HEK293 (cell line): ENCODE measurements around the gene CRTC3.
A peak's percentile ranks its signal among the peaks of the same experiment; 100 is the strongest.

Source experiments
- BCL11A ChIP-seq: fragments of 450-650 bp; formaldehyde crosslinking; IDR thresholded peaks from 2 replicates; pipeline ENCODE4 v1.5.1; 2016; ENCODE audit warnings: low read depth, missing biosample characterization, missing genetic modification characterization
- BCL6B ChIP-seq: fragments of 450-650 bp; formaldehyde crosslinking; IDR thresholded peaks from 2 replicates; pipeline ENCODE4 v1.5.1; 2017; ENCODE audit warnings: missing biosample characterization, missing genetic modification characterization
- GLIS2 ChIP-seq: fragments of 450-650 bp; formaldehyde crosslinking; IDR thresholded peaks from 2 replicates; pipeline ENCODE4 v1.5.1; 2016; ENCODE audit warnings: missing biosample characterization, missing genetic modification characterization
- HOXD13 ChIP-seq: sonication (generic); formaldehyde crosslinking; IDR thresholded peaks from 2 replicates; pipeline ENCODE4 v1.8.0; 2022; ENCODE audit warnings: missing genetic modification reagents, borderline replicate concordance
- IKZF3 ChIP-seq: fragments of 450-650 bp; IDR thresholded peaks from 2 replicates; pipeline ENCODE4 v1.5.0; 2018; ENCODE audit warnings: missing biosample characterization, mild to moderate bottlenecking, missing genetic modification characterization, moderate library complexity
- KLF8 ChIP-seq: fragments of 450-650 bp; formaldehyde crosslinking; IDR thresholded peaks from 2 replicates; pipeline ENCODE4 v1.5.1; 2016; ENCODE audit warnings: missing biosample characterization, missing genetic modification characterization
- MYNN ChIP-seq: fragments of 450-650 bp; formaldehyde crosslinking; IDR thresholded peaks from 2 replicates; pipeline ENCODE4 v1.5.1; 2016; ENCODE audit warnings: missing biosample characterization, missing genetic modification characterization, borderline replicate concordance
- SP7 ChIP-seq: fragments of 450-650 bp; formaldehyde crosslinking; IDR thresholded peaks from 2 replicates; pipeline ENCODE4 v1.5.1; 2016; ENCODE audit warnings: missing biosample characterization, missing genetic modification characterization
- TCF7L2 ChIP-seq: IDR thresholded peaks from 2 replicates; pipeline ENCODE4 v1.6.1; 2011; ENCODE audit warnings: low read depth, mild to moderate bottlenecking, inconsistent platforms, low read length, moderate library complexity, borderline replicate concordance
- ZBTB48 ChIP-seq: fragments of 450-650 bp; formaldehyde crosslinking; IDR thresholded peaks from 2 replicates; pipeline ENCODE4 v1.5.1; 2016; ENCODE audit warnings: missing biosample characterization, missing genetic modification characterization
- ZNF10 ChIP-seq: fragments of 450-650 bp; formaldehyde crosslinking; IDR thresholded peaks from 2 replicates; pipeline ENCODE4 v1.5.1; 2017; ENCODE audit warnings: missing biosample characterization, missing genetic modification characterization
- ZNF148 ChIP-seq: fragments of 450-650 bp; formaldehyde crosslinking; IDR thresholded peaks from 2 replicates; pipeline ENCODE4 v1.5.0; 2017; ENCODE audit warnings: missing biosample characterization, missing genetic modification characterization, borderline replicate concordance
- ZNF155 ChIP-seq: fragments of 450-650 bp; formaldehyde crosslinking; IDR thresholded peaks from 2 replicates; pipeline ENCODE4 v1.5.1; 2016; ENCODE audit warnings: missing biosample characterization, missing genetic modification characterization
- ZNF169 ChIP-seq: fragments of 450-650 bp; formaldehyde crosslinking; IDR thresholded peaks from 2 replicates; pipeline ENCODE4 v1.5.1; 2016; ENCODE audit warnings: missing biosample characterization, missing genetic modification characterization
- ZNF2 ChIP-seq: fragments of 450-650 bp; formaldehyde crosslinking; IDR thresholded peaks from 2 replicates; pipeline ENCODE4 v1.5.1; 2016; ENCODE audit warnings: missing biosample characterization, missing genetic modification characterization
- ZNF221 ChIP-seq: fragments of 450-650 bp; formaldehyde crosslinking; IDR thresholded peaks from 2 replicates; pipeline ENCODE4 v1.5.1; 2017; ENCODE audit warnings: missing biosample characterization, missing genetic modification characterization, borderline replicate concordance
- ZNF223 ChIP-seq: fragments of 450-650 bp; formaldehyde crosslinking; IDR thresholded peaks from 2 replicates; pipeline ENCODE4 v1.5.1; 2016; ENCODE audit warnings: missing biosample characterization, missing genetic modification characterization
- ZNF23 ChIP-seq: fragments of 450-650 bp; formaldehyde crosslinking; IDR thresholded peaks from 2 replicates; pipeline ENCODE4 v1.5.1; 2016; ENCODE audit warnings: missing biosample characterization, missing genetic modification characterization, borderline replicate concordance
- ZNF292 ChIP-seq: fragments of 450-650 bp; formaldehyde crosslinking; IDR thresholded peaks from 2 replicates; pipeline ENCODE4 v1.5.1; 2016; ENCODE audit warnings: low read depth, missing biosample characterization, missing genetic modification characterization, borderline replicate concordance
- ZNF354C ChIP-seq: fragments of 450-650 bp; formaldehyde crosslinking; IDR thresholded peaks from 2 replicates; pipeline ENCODE4 v1.5.1; 2016; ENCODE audit warnings: missing biosample characterization, missing genetic modification characterization, low read depth, borderline replicate concordance
- ZNF37A ChIP-seq: fragments of 450-650 bp; IDR thresholded peaks from 2 replicates; pipeline ENCODE4 v1.5.1; 2018; ENCODE audit warnings: missing biosample characterization, missing genetic modification characterization
- ZNF416 ChIP-seq: fragments of 450-650 bp; formaldehyde crosslinking; IDR thresholded peaks from 2 replicates; pipeline ENCODE4 v1.5.1; 2016; ENCODE audit warnings: missing biosample characterization, missing genetic modification characterization
- ZNF558 ChIP-seq: fragments of 450-650 bp; formaldehyde crosslinking; IDR thresholded peaks from 2 replicates; pipeline ENCODE4 v1.5.1; 2016; ENCODE audit warnings: missing biosample characterization, missing genetic modification characterization
- ZNF560 ChIP-seq: fragments of 450-650 bp; formaldehyde crosslinking; IDR thresholded peaks from 2 replicates; pipeline ENCODE4 v1.5.1; 2017; ENCODE audit warnings: missing biosample characterization, missing genetic modification characterization, borderline replicate concordance
- ZNF571 ChIP-seq: fragments of 450-650 bp; formaldehyde crosslinking; IDR thresholded peaks from 2 replicates; pipeline ENCODE4 v1.5.0; 2017; ENCODE audit warnings: missing biosample characterization, missing genetic modification characterization
- ZNF660 ChIP-seq: fragments of 450-650 bp; IDR thresholded peaks from 2 replicates; pipeline ENCODE4 v1.5.1; 2018; ENCODE audit warnings: missing biosample characterization, mild to moderate bottlenecking, missing genetic modification characterization
- ZNF670 ChIP-seq: fragments of 450-650 bp; formaldehyde crosslinking; IDR thresholded peaks from 2 replicates; pipeline ENCODE4 v1.5.1; 2016; ENCODE audit warnings: missing biosample characterization, missing genetic modification characterization, low read depth
- ZNF677 ChIP-seq: fragments of 450-650 bp; IDR thresholded peaks from 2 replicates; pipeline ENCODE4 v1.5.0; 2018; ENCODE audit warnings: missing biosample characterization, mild to moderate bottlenecking, missing genetic modification characterization, moderate library complexity
- ZNF707 ChIP-seq: fragments of 450-650 bp; formaldehyde crosslinking; IDR thresholded peaks from 2 replicates; pipeline ENCODE4 v1.5.1; 2016; ENCODE audit warnings: missing biosample characterization, missing genetic modification characterization
- ZNF776 ChIP-seq: fragments of 450-650 bp; formaldehyde crosslinking; IDR thresholded peaks from 2 replicates; pipeline ENCODE4 v1.5.0; 2017; ENCODE audit warnings: missing biosample characterization, missing genetic modification characterization, borderline replicate concordance
- ZXDB ChIP-seq: fragments of 450-650 bp; formaldehyde crosslinking; IDR thresholded peaks from 2 replicates; pipeline ENCODE4 v1.5.1; 2016; ENCODE audit warnings: missing biosample characterization, missing genetic modification characterization
- TF ChIP-seq, protein P1 (sequence below): fragments of 450-650 bp; formaldehyde crosslinking; IDR thresholded peaks from 2 replicates; pipeline ENCODE4 v1.5.1; 2016; ENCODE audit warnings: missing biosample characterization, missing genetic modification characterization, low read depth
- TF ChIP-seq, protein P2 (sequence below): fragments of 450-650 bp; formaldehyde crosslinking; IDR thresholded peaks from 2 replicates; pipeline ENCODE4; 2016; ENCODE audit warnings: missing biosample characterization, missing genetic modification characterization
- TF ChIP-seq, protein P3 (sequence below): fragments of 450-650 bp; formaldehyde crosslinking; optimal IDR thresholded peaks from 2 replicates; pipeline ENCODE3; 2016; ENCODE audit warnings: missing biosample characterization, mild to moderate bottlenecking, missing genetic modification characterization

The CRTC3 gene

DNA sequence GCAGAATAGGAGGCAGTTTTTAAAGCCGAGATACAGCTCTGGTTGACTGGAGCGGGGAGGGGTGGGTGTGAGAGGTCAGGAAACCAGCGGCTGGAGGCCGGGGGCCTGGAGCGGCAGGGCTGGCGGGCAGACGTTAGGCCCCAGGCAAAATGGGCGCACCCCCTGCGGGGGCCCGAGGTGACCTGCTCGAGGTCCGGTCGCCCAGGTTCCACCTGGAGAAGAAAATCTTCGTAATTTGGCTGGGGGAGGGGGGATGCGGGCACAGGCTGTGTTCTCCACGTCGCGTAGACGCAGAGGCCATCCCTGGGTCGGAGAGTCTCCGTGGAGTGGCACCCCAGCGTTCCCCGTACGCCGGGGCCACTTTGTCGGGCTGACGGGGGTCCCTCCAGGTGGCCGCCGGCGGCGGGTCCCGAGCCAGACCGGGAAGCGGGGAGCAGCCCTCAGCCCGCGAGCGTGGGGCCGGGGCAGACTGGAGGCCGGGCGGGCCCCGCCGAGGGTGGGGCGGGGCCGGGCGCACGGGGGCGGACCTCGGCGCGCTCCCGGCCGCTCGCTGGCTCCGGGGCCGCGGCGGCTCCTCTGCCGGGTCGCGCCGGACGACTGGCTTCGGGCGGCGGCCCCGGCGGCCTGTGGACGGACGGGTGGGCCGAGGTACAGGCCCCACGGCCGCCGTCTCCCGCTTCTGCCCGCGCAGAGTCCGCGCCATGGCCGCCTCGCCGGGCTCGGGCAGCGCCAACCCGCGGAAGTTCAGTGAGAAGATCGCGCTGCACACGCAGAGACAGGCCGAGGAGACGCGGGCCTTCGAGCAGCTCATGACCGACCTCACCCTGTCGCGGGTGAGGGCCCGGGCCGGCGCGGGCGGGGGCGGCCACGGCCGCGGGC, at the start of gene CRTC3 (continued):
- TF ChIP-seq, protein P1, sequence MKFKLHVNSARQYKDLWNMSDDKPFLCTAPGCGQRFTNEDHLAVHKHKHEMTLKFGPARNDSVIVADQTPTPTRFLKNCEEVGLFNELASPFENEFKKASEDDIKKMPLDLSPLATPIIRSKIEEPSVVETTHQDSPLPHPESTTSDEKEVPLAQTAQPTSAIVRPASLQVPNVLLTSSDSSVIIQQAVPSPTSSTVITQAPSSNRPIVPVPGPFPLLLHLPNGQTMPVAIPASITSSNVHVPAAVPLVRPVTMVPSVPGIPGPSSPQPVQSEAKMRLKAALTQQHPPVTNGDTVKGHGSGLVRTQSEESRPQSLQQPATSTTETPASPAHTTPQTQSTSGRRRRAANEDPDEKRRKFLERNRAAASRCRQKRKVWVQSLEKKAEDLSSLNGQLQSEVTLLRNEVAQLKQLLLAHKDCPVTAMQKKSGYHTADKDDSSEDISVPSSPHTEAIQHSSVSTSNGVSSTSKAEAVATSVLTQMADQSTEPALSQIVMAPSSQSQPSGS (tag by site-specific recombination) = no peak
- peak; percentile 73 for TF ChIP-seq GLIS2
- no peak for TF ChIP-seq IKZF3 (tag by site-specific recombination)
- TF ChIP-seq BCL11A (tag by site-specific recombination) = no peak
- 0 out of 2 replicates have a peak, but pooled peaks have one; percentile 61 for TF ChIP-seq KLF8 (tag by site-specific recombination)
- TF ChIP-seq, protein P2, sequence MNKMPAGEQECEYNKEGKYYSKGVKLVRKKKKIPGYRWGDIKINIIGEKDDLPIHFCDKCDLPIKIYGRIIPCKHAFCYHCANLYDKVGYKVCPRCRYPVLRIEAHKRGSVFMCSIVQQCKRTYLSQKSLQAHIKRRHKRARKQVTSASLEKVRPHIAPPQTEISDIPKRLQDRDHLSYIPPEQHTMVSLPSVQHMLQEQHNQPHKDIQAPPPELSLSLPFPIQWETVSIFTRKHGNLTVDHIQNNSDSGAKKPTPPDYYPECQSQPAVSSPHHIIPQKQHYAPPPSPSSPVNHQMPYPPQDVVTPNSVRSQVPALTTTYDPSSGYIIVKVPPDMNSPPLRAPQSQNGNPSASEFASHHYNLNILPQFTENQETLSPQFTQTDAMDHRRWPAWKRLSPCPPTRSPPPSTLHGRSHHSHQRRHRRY = no peak
- no peak for TF ChIP-seq ZNF560 (tag by site-specific recombination)
- no peak for TF ChIP-seq ZNF148
- TF ChIP-seq HOXD13 (CRISPR knock-in tag) = no peak
- no peak for TF ChIP-seq ZNF169 (tag by site-specific recombination)
- TF ChIP-seq ZNF707 (tag by site-specific recombination) = no peak
- no peak for TF ChIP-seq MYNN (tag by site-specific recombination)
- TF ChIP-seq, protein P3, sequence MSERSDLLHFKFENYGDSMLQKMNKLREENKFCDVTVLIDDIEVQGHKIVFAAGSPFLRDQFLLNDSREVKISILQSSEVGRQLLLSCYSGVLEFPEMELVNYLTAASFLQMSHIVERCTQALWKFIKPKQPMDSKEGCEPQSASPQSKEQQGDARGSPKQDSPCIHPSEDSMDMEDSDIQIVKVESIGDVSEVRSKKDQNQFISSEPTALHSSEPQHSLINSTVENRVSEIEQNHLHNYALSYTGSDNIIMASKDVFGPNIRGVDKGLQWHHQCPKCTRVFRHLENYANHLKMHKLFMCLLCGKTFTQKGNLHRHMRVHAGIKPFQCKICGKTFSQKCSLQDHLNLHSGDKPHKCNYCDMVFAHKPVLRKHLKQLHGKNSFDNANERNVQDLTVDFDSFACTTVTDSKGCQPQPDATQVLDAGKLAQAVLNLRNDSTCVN (tag by site-specific recombination) = peak; percentile 41
- TF ChIP-seq TCF7L2 = no peak
- TF ChIP-seq ZNF776 (tag by site-specific recombination) = no peak
- no peak for TF ChIP-seq ZNF10
- 0 out of 2 replicates have a peak, but pooled peaks have one; percentile 28 for TF ChIP-seq ZNF223 (tag by site-specific recombination)
- no peak for TF ChIP-seq ZNF558 (tag by site-specific recombination)
- no peak for TF ChIP-seq ZNF660 (tag by site-specific recombination)
- peak; percentile 63; the same call in 1 of the 2 replicates for TF ChIP-seq ZXDB (tag by site-specific recombination)
- no peak for TF ChIP-seq ZNF571 (tag by site-specific recombination)
- no peak for TF ChIP-seq ZNF221 (tag by site-specific recombination)
- TF ChIP-seq ZBTB48 (tag by site-specific recombination) = no peak
- TF ChIP-seq SP7 = no peak; the same call in 1 of the 2 replicates
- no peak for TF ChIP-seq ZNF292 (tag by site-specific recombination)
- TF ChIP-seq ZNF354C (tag by site-specific recombination) = no peak
- no peak; the same call in 1 of the 2 replicates for TF ChIP-seq ZNF2 (tag by site-specific recombination)
- no peak for TF ChIP-seq ZNF670 (tag by site-specific recombination)
- TF ChIP-seq ZNF23 (tag by site-specific recombination) = no peak
- no peak for TF ChIP-seq ZNF677 (tag by site-specific recombination)
- no peak for TF ChIP-seq ZNF416 (tag by site-specific recombination)
- no peak for TF ChIP-seq ZNF37A (tag by site-specific recombination)
- TF ChIP-seq BCL6B (tag by site-specific recombination) = no peak
- no peak for TF ChIP-seq ZNF155 (tag by site-specific recombination)
